Naive B cell (primary cell): Measurements from ENCODE around the gene HS2ST1. TPM values are rescaled to one million over a fixed set of nuclear protein-coding genes. Genes with fewer than 3 reads are reported as not detected.

Experiments
- ATAC-seq, 2 donors: fragments of 150-1000 bp; cut with Tn5 transposase; 2 replicates each; pipeline ENCODE4 v1.10.0; 2021; ENCODE audit warnings: low read depth in 2 of 2, mild to moderate bottlenecking in 2 of 2, moderate library complexity in 2 of 2
- DNase-seq: peaks from one replicate; pipeline ENCODE4 v3.0.0; 2022
- H3K27ac Mint-ChIP-seq, 6 donors: one replicate each; pipeline ENCODE4 v1.8.0; 2020 to 2022; ENCODE audit warnings: mild to moderate bottlenecking in 6 of 6, mixed read lengths in 6 of 6, moderate library complexity in 5 of 6, inconsistent platforms in 2 of 6
- H3K27me3 Mint-ChIP-seq, 3 donors: one replicate each; pipeline ENCODE4 v1.8.0; 2021 to 2022; ENCODE audit warnings: mixed read lengths in 3 of 3, mild to moderate bottlenecking in 1 of 3
- H3K36me3 Mint-ChIP-seq, 2 donors: one replicate each; pipeline ENCODE4 v1.8.0; 2020 to 2022; ENCODE audit warnings: mixed read lengths in 2 of 2, inconsistent platforms in 1 of 2, mild to moderate bottlenecking in 1 of 2
- H3K4me1 Mint-ChIP-seq, 3 donors: one replicate each; pipeline ENCODE4 v1.8.0; 2020 to 2022; ENCODE audit warnings: mixed read lengths in 3 of 3, inconsistent platforms in 1 of 3, mild to moderate bottlenecking in 1 of 3, moderate library complexity in 1 of 3
- H3K4me3 Mint-ChIP-seq, 8 donors: one replicate each; pipeline ENCODE4 v1.8.0; 2020 to 2022; ENCODE audit warnings: mild to moderate bottlenecking in 8 of 8, mixed read lengths in 8 of 8, moderate library complexity in 8 of 8, inconsistent platforms in 2 of 8
- H3K9me3 Mint-ChIP-seq, 7 donors: one replicate each; pipeline ENCODE4 v1.8.0; 2020 to 2022; ENCODE audit warnings: mixed read lengths in 7 of 7, mild to moderate bottlenecking in 5 of 7, inconsistent platforms in 2 of 7, moderate library complexity in 1 of 7
- polyA plus RNA-seq, 6 donors: library from polyadenylated mRNA; unstranded; fragments of 300-500 nt; fragmentation: Illumina TruSeq; gene quantifications; one replicate each; pipeline ENCODE4 v1.2.3, GENCODE V29; 2021; ENCODE audit warnings: low read depth in 6 of 6

HS2ST1 gene
- polyA plus RNA-seq, 6 donors from 2014 or later = 14.4 to 23.4 (median 17.8) TPM

- Mint-ChIP-seq H3K36me3 (no peaks in the 10 kb centered on the region), H3K4me1 (peaks cover 0 to 4% (median 3%) of the 10 kb centered on the region in 3 donors), H3K9me3 (no peaks in the 10 kb centered on the region), H3K27ac (peak overlapping the region in 1 of 6 donors; percentile 22), H3K4me3 (no peak overlapping the region), H3K27me3 (peaks cover 0 to 5% (median 0%) of the 10 kb centered on the region in 3 donors)
- ATAC-seq (no peak), DNase-seq (no peak)
Measured at GRCh38 chr1:87121711-87122163, 207.3 kb downstream of the HS2ST1 start.

GRCh38 chr1:87122243-87122642, 207.8 kb downstream of the HS2ST1 start:
- H3K4me3 Mint-ChIP-seq = no peak overlapping the region
- DNase-seq (no peak), ATAC-seq (no peak)
- H3K27ac Mint-ChIP-seq = no peak overlapping the region
- H3K27me3 Mint-ChIP-seq = peaks cover 0 to 5% (median 5%) of the 10 kb centered on the region in 3 donors
- peaks cover 0 to 4% (median 3%) of the 10 kb centered on the region in 3 donors for H3K4me1 Mint-ChIP-seq
- no peaks in the 10 kb centered on the region for H3K9me3 Mint-ChIP-seq
- no peaks in the 10 kb centered on the region for H3K36me3 Mint-ChIP-seq

- Mint-ChIP-seq H3K27me3 (peaks cover 6 to 17% (median 13%) of the 10 kb centered on the region in 3 donors), H3K36me3 (no peaks in the 10 kb centered on the region), H3K27ac (no peak overlapping the region), H3K9me3 (no peaks in the 10 kb centered on the region), H3K4me1 (peaks cover 0 to 4% (median 3%) of the 10 kb centered on the region in 3 donors), H3K4me3 (no peak overlapping the region)
- ATAC-seq (no peak), DNase-seq (no peak)
Measured at GRCh38 chr1:87123610-87124009, 209.2 kb downstream of the HS2ST1 start.

GRCh38 chr1:87126886-87127505, 212.6 kb downstream of the HS2ST1 start:
- Mint-ChIP-seq H3K9me3 (no peaks in the 10 kb centered on the region), H3K27me3 (peaks cover 12 to 46% (median 42%) of the 10 kb centered on the region in 3 donors), H3K4me3 (peak overlapping the region in 1 of 8 donors; percentile 53), H3K4me1 (peaks cover 5 to 8% (median 6%) of the 10 kb centered on the region in 3 donors), H3K27ac (no peak overlapping the region), H3K36me3 (no peaks in the 10 kb centered on the region)
- ATAC-seq (no peak), DNase-seq (no peak)

GRCh38 chr1:87127581-87127980, 213.1 kb downstream of the HS2ST1 start:
- Mint-ChIP-seq H3K27ac (no peak overlapping the region), H3K4me3 (peak overlapping the region in 1 of 8 donors; percentile 3), H3K27me3 (peaks cover 12 to 52% (median 47%) of the 10 kb centered on the region in 3 donors), H3K36me3 (no peaks in the 10 kb centered on the region), H3K4me1 (peaks cover 7 to 12% (median 7%) of the 10 kb centered on the region in 3 donors), H3K9me3 (no peaks in the 10 kb centered on the region)
- ATAC-seq (no peak), DNase-seq (no peak)

GRCh38 chr1:87129038-87129437, 214.6 kb downstream of the HS2ST1 start:
- Mint-ChIP-seq H3K4me3 (peak overlapping the region in 1 of 8 donors; percentile 39), H3K4me1 (peaks cover 9 to 16% (median 13%) of the 10 kb centered on the region in 3 donors), H3K27me3 (peaks cover 12 to 56% (median 53%) of the 10 kb centered on the region in 3 donors), H3K27ac (no peak overlapping the region), H3K9me3 (no peaks in the 10 kb centered on the region), H3K36me3 (no peaks in the 10 kb centered on the region)
- ATAC-seq (no peak), DNase-seq (no peak)

DNA sequence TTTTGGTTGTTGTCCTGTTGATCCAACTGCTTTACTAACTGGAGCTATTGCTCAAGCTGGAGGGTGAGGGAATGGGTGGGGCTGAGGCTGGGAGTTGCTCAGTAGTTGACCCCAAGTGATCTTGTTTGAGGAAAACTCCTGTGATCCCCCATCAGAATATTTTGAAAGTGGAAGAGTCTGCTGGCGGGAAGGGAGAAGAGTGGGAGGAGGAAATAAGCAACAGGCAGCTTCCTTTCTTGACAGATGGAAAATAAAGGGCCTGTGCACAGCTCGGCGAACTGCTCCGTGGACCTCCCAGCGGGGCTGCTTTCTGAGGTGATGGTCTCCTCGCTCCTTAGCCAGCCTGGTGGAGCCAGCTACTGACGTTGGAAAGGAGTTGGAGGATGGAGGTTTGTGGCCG, 215.2 kb downstream of the HS2ST1 start:
- Mint-ChIP-seq H3K9me3 (no peaks in the 10 kb centered on the region), H3K4me1 (peaks cover 9 to 16% (median 13%) of the 10 kb centered on the region in 3 donors), H3K36me3 (no peaks in the 10 kb centered on the region), H3K27ac (no peak overlapping the region), H3K4me3 (peak overlapping the region in 1 of 8 donors; percentile 69), H3K27me3 (peaks cover 12 to 56% (median 51%) of the 10 kb centered on the region in 3 donors)
- DNase-seq (no peak), ATAC-seq (no peak)

DNA sequence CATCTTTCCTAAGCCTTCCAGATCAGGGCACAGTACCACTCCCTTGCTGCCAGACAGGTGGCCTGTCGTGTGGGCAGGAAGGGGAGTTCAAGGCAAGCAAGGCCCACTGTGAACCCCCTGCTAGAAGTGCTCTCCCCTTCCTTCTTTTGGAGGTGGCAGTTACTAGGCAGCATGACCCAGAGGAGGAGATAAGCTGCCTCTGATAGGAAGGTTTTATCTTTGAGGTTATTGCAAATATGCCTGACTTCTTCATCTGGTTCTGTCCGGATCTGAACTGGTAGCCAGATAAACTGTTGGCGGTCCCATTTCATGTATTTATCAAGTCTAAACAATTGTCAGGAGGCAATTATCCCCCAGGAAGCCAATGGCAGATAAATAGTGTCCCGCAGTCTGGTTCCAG, 216.0 kb downstream of the HS2ST1 start:
- Mint-ChIP-seq H3K9me3 (no peaks in the 10 kb centered on the region), H3K27me3 (peaks cover 15 to 56% (median 51%) of the 10 kb centered on the region in 3 donors), H3K27ac (no peak overlapping the region), H3K4me3 (no peak overlapping the region), H3K4me1 (peaks cover 9 to 16% (median 13%) of the 10 kb centered on the region in 3 donors), H3K36me3 (no peaks in the 10 kb centered on the region)
- DNase-seq (no peak), ATAC-seq (no peak)

GRCh38 chr1:87131809-87132283, 217.4 kb downstream of the HS2ST1 start:
- Mint-ChIP-seq H3K9me3 (no peaks in the 10 kb centered on the region), H3K36me3 (no peaks in the 10 kb centered on the region)

GRCh38 chr1:87132284-87132870, 217.9 kb downstream of the HS2ST1 start:
- Mint-ChIP-seq H3K27me3 (peaks cover 20 to 50% (median 49%) of the 10 kb centered on the region in 3 donors), H3K4me1 (peaks cover 9 to 16% (median 13%) of the 10 kb centered on the region in 3 donors), H3K4me3 (peak overlapping the region; percentile 78 to 92 (median 90)), H3K36me3 (no peaks in the 10 kb centered on the region), H3K9me3 (no peaks in the 10 kb centered on the region), H3K27ac (peak overlapping the region in 4 of 6 donors; percentile 31 to 81 (median 34))
- no peak for DNase-seq
- ATAC-seq = peak; percentile 31 to 49

More at GRCh38 chr1:87131809-87132283, 217.4 kb downstream of the HS2ST1 start:
- peak; percentile 66 for DNase-seq
- peak; percentile 93 to 96 for ATAC-seq
- Mint-ChIP-seq H3K4me3 (peak overlapping the region; percentile 78 to 92 (median 88)), H3K27me3 (peaks cover 20 to 55% (median 51%) of the 10 kb centered on the region in 3 donors), H3K27ac (peak overlapping the region in 2 of 6 donors; percentile 31 to 70), H3K4me1 (peaks cover 9 to 16% (median 13%) of the 10 kb centered on the region in 3 donors)

GRCh38 chr1:87134061-87134460, 219.6 kb downstream of the HS2ST1 start:
- H3K4me3 Mint-ChIP-seq = peak overlapping the region in 3 of 8 donors; percentile 60 to 68 (median 65)
- no peak overlapping the region for H3K27ac Mint-ChIP-seq

GRCh38 chr1:87134625-87135328, 220.3 kb downstream of the HS2ST1 start:
- peaks cover 18 to 37% (median 29%) of the 10 kb centered on the region in 3 donors for H3K27me3 Mint-ChIP-seq

More at GRCh38 chr1:87134061-87134460, 219.6 kb downstream of the HS2ST1 start:
- Mint-ChIP-seq H3K36me3 (no peaks in the 10 kb centered on the region), H3K4me1 (peaks cover 9 to 16% (median 13%) of the 10 kb centered on the region in 3 donors), H3K9me3 (no peaks in the 10 kb centered on the region), H3K27me3 (peaks cover 18 to 43% (median 34%) of the 10 kb centered on the region in 3 donors)
- ATAC-seq (no peak), DNase-seq (no peak)

GRCh38 chr1:87135329-87135712, 220.9 kb downstream of the HS2ST1 start:
- Mint-ChIP-seq H3K36me3 (no peaks in the 10 kb centered on the region), H3K9me3 (no peaks in the 10 kb centered on the region), H3K27me3 (peaks cover 18 to 33% (median 23%) of the 10 kb centered on the region in 3 donors), H3K4me3 (peak overlapping the region in 1 of 8 donors; percentile 17), H3K4me1 (peaks cover 9 to 16% (median 13%) of the 10 kb centered on the region in 3 donors), H3K27ac (no peak overlapping the region)
- DNase-seq = no peak
- no peak for ATAC-seq

More at GRCh38 chr1:87134625-87135328, 220.3 kb downstream of the HS2ST1 start:
- Mint-ChIP-seq H3K27ac (no peak overlapping the region), H3K36me3 (no peaks in the 10 kb centered on the region), H3K9me3 (no peaks in the 10 kb centered on the region), H3K4me3 (peak overlapping the region in 1 of 8 donors; percentile 17), H3K4me1 (peaks cover 9 to 16% (median 13%) of the 10 kb centered on the region in 3 donors)
- no peak for ATAC-seq
- DNase-seq = no peak
